H1 (cell line): ENCODE measurements around the gene SLC22A13. TPM values are rescaled to one million over a fixed set of nuclear protein-coding genes. Genes with fewer than 3 reads are reported as not detected.

Experiments
- BACH1 ChIP-seq: IDR thresholded peaks from 2 replicates; pipeline ENCODE4 v1.6.1; 2012; ENCODE audit warnings: low read length, improper control_type of control experiment
- NANOG ChIP-seq: IDR thresholded peaks from 2 replicates; pipeline ENCODE4 v1.6.1; 2011; ENCODE audit warnings: low read length, low read depth, mild to moderate bottlenecking, inconsistent platforms; ENCODE audit not compliant: insufficient read depth, poor library complexity, severe bottlenecking
- SIRT6 ChIP-seq: IDR thresholded peaks from one replicate; pipeline ENCODE4 v1.7.1; 2012; ENCODE audit warnings: low read length, inconsistent platforms
- SP1 ChIP-seq: IDR thresholded peaks from 2 replicates; pipeline ENCODE4 v1.6.1; 2011; ENCODE audit warnings: low read depth, low read length
- polyA plus RNA-seq, 7 experiments: library from polyadenylated mRNA; depleted of rRNA in 3 of 7; stranded (reverse) in 5 of 7; unstranded in 2 of 7; fragments of >200 nt in 5 of 7; fragments of 200-250 nt in 2 of 7; gene quantifications; 1 replicate in 5 of 7; 2 replicates in 1 of 7; 4 replicates in 1 of 7; pipeline versions ENCODE4 v1.2.1 to v1.2.3, GENCODE V29; 2011 to 2013; ENCODE audit warnings: missing spikeins in 2 of 7, mixed read lengths in 2 of 7
- total RNA-seq: library from RNA; stranded (reverse); fragmentation: NEBNext Ultra II Directional; extraction: Animal tissue kit (Norgen Biotek cat#: 25700); gene quantifications from 2 replicates; pipeline ENCODE4 v1.2.1, GENCODE V29; 2021

The SLC22A13 gene
- total and polyA plus RNA-seq, 2 of the 8 experiments (the other 6 are each of a cell fraction or from before 2014, with no cell fraction given), result 0.05 to 0.41 TPM

GRCh38 chr3:38229036-38229435, 36.6 kb upstream of the SLC22A13 start (continued):
- TF ChIP-seq NANOG (no peak), BACH1 (no peak), SIRT6 (no peak), SP1 (no peak)
